ENCODE measurements around the gene UBE2L3. TPM values are rescaled to one million over a fixed set of nuclear protein-coding genes. Genes with fewer than 3 reads are reported as not detected.

Gene UBE2L3
- total and polyA plus RNA-seq, 2 experiments from 2014 or later, result 86.3 to 136 TPM

- no peak for TF ChIP-seq CTCF (conservative IDR thresholded peaks at IDR 0.05; ENCODE audit: low read depth in 2 of 2)
- no peak for TF ChIP-seq EZH2 (IDR thresholded peaks at IDR 0.05; ENCODE audit: low read depth, unreplicated experiment)
Measured at GRCh38 chr22:21573293-21573734, 5.8 kb downstream of the UBE2L3 start (continued).

- H2AFZ ChIP-seq, result no peak overlapping the region
- H3K4me1 ChIP-seq (ENCODE audit: insufficient read depth), result peaks cover 31% of the 10 kb centered on the region
- peaks cover 100% of the 10 kb centered on the region for H3K79me2 ChIP-seq (replicated peaks; ENCODE audit: insufficient read depth)
- ATAC-seq, result no peak
- no peak overlapping the region for H3K4me3 ChIP-seq
- H3K9me2 ChIP-seq (ENCODE audit: insufficient read depth), result no peaks in the 10 kb centered on the region
- H3K27ac ChIP-seq (ENCODE audit: low read depth), result no peak overlapping the region
- H3K4me2 ChIP-seq, result no peak overlapping the region
- H3K27ac Mint-ChIP-seq, result no peak overlapping the region; the same call in 1 of the 2 replicates
- H3K36me3 Mint-ChIP-seq (ENCODE audit: low read depth), result peaks cover 11% of the 10 kb centered on the region; the same call in 2 of the 3 replicates
- no peaks in the 10 kb centered on the region for H3K27me3 ChIP-seq (ENCODE audit: insufficient read depth)
- peaks cover 96% of the 10 kb centered on the region for H4K20me1 ChIP-seq (replicated peaks; ENCODE audit: insufficient read depth)
- peaks cover 34% of the 10 kb centered on the region for H3K4me1 Mint-ChIP-seq
- no peak for DNase-seq (ENCODE audit: low spot score)
- peaks cover 3% of the 10 kb centered on the region; the same call in 1 of the 2 replicates for H3K36me3 ChIP-seq (ENCODE audit: insufficient read depth)
- H3K9me3 Mint-ChIP-seq, result no peaks in the 10 kb centered on the region
- peaks cover 8% of the 10 kb centered on the region for H3K27me3 Mint-ChIP-seq (ENCODE audit: insufficient read depth, low read depth, poor library complexity)
- H3K4me3 Mint-ChIP-seq, result no peak overlapping the region
- no peaks in the 10 kb centered on the region for H3F3A ChIP-seq (replicated peaks; ENCODE audit: low read depth)
- TF ChIP-seq EZH2 (IDR thresholded peaks at IDR 0.05; ENCODE audit: low read depth, unreplicated experiment) (no peak), JUNB (IDR thresholded peaks at IDR 0.05; ENCODE audit: unreplicated experiment) (no peak), REST (IDR thresholded peaks at IDR 0.05; ENCODE audit: unreplicated experiment) (no peak), ZNF114 (CRISPR knock-in tag; IDR thresholded peaks at IDR 0.05) (no peak), CTCF (conservative IDR thresholded peaks at IDR 0.05; ENCODE audit: low read depth in 2 of 2) (no peak), ETS1 (IDR thresholded peaks at IDR 0.05) (no peak), ZNF331 (CRISPR knock-in tag; IDR thresholded peaks at IDR 0.05; ENCODE audit: low read depth) (no peak), STAT1 (IDR thresholded peaks at IDR 0.05; ENCODE audit: unreplicated experiment) (no peak)
Measured at GRCh38 chr22:21573750-21574494, 6.4 kb downstream of the UBE2L3 start.
